Colonic mucosa (tissue), 4 donors: Measurements from ENCODE around the gene ETV3L. TPM values are rescaled to one million over a fixed set of nuclear protein-coding genes. Genes with fewer than 3 reads are reported as not detected.
"Not testable (repeated sequence)": the region's sequence is repeated elsewhere in the genome, so short reads cannot be mapped to it uniquely, and the experiment has no call there.

Experiments
- DNase-seq: peaks from one replicate; pipeline ENCODE4 v3.0.0-alpha.2; 2020
- H3K27ac ChIP-seq: fragments of 200-600 bp; one replicate; pipeline ENCODE4 v1.8.0; 2021
- H3K27me3 ChIP-seq: fragments of 200-600 bp; one replicate; pipeline ENCODE4 v1.8.0; 2021
- H3K36me3 ChIP-seq: fragments of 200-600 bp; one replicate; pipeline ENCODE4 v1.8.0; 2021
- H3K4me1 ChIP-seq: fragments of 200-600 bp; one replicate; pipeline ENCODE4 v1.8.0; 2021; ENCODE audit warnings: mild to moderate bottlenecking
- H3K4me3 ChIP-seq: fragments of 200-600 bp; one replicate; pipeline ENCODE4 v1.8.0; 2021
- H3K9ac ChIP-seq, 2 donors: one replicate each; pipeline ENCODE4 v1.7.0; 2013; ENCODE audit warnings: control low read depth in 2 of 2, low read depth in 2 of 2, low read length in 2 of 2
- H3K9me3 ChIP-seq: fragments of 200-600 bp; one replicate; pipeline ENCODE4 v1.8.0; 2021
- CTCF ChIP-seq: fragments of 200-600 bp; IDR thresholded peaks from one replicate; pipeline ENCODE4 v1.8.0; 2022; ENCODE audit warnings: antibody characterized with exemption, mild to moderate bottlenecking
- intact Hi-C: fragments of 100-400 bp; cut with DNase I; formaldehyde crosslinking; loops from one replicate; pipeline ENCODE4 v1.14.1; 2022
- total RNA-seq, 2 donors: library from RNA; stranded (reverse); fragmentation: NEBNext Ultra II Directional in 1 of 2; extraction: Animal tissue kit (Norgen Biotek cat#: 25700) in 1 of 2; gene quantifications; one replicate each; pipeline ENCODE4 v1.2.1, GENCODE V29; 2021
- donor health status: healthy.
- donor health status: DM: no; HTN: no; CAD: no.
- donor health status: DM: no; HTN: no; CAD: no.

The ETV3L gene
- total RNA-seq, 2 donors from 2014 or later = not detected

DNA sequence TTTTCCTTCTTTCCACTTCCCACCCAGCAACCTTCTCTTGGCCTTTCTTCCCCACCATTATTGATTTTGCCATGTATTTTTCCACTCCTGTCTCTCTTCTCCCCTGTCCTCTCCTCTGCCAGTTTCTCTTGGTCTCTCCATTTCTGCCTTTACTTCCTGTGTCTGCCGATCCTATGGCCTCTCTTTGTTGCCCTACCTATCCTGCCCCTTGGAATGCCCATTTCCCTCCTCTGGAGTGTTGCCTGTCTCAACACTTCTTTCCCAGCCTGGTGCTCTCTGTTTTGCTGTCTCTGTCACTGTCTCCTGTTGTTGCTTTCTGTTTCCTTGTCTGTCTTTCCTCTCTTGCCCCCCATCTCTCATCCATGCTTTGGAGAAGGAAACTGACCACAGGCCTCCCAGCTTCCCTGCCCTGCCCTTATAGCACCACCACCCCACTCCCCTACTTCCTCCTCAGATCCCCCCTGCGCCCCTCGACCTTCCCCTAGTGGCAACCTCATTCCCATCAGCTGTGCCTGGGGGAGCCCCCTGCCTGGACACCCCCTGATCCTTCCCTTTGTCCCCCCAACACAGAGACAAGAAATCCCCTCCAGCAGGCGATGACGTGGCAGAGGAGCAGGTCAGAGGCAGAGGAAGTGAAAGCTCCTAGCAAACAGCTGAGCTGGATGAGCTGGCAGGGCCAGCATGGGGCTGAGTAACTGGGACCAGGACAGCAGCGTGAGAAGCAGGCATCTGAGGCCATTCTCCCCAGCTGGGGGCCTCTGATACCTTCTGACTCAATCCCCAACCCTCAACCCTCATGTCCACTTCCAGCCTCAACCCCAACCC lies 6.6 kb upstream of the ETV3L start:
- TF ChIP-seq CTCF = no peak
- Histone ChIP-seq H3K36me3 (no peaks in the 10 kb centered on the region), H3K9ac (no peak overlapping the region), H3K4me1 (no peaks in the 10 kb centered on the region), H3K9me3 (no peaks in the 10 kb centered on the region), H3K4me3 (no peak overlapping the region), H3K27ac (no peak overlapping the region), H3K27me3 (peaks cover 5% of the 10 kb centered on the region)
- intact Hi-C loops = no loop called here
- DNase-seq = no peak

- no peaks in the 10 kb centered on the region for H3K36me3 ChIP-seq
- no peaks in the 10 kb centered on the region for H3K4me1 ChIP-seq
- no peak for TF ChIP-seq CTCF
- H3K27me3 ChIP-seq = peaks cover 5% of the 10 kb centered on the region
- H3K9ac ChIP-seq = no peak overlapping the region
- H3K27ac ChIP-seq = no peak overlapping the region
- intact Hi-C loops = no loop called here
- no peak for DNase-seq
- no peak overlapping the region for H3K4me3 ChIP-seq
- H3K9me3 ChIP-seq = no peaks in the 10 kb centered on the region
These were observed 5.8 kb upstream of the ETV3L start for GRCh38 chr1:157105298-157105987.

GRCh38 chr1:157104598-157105293 lies 5.1 kb upstream of the ETV3L start:
- no peak for DNase-seq
- Histone ChIP-seq H3K27me3 (peaks cover 5% of the 10 kb centered on the region), H3K36me3 (no peaks in the 10 kb centered on the region), H3K4me1 (no peaks in the 10 kb centered on the region), H3K9me3 (no peaks in the 10 kb centered on the region), H3K27ac (no peak overlapping the region), H3K4me3 (no peak overlapping the region), H3K9ac (no peak overlapping the region)
- intact Hi-C loops = no loop called here
- TF ChIP-seq CTCF = no peak

- Histone ChIP-seq H3K4me3 (no peak overlapping the region), H3K9ac (no peak overlapping the region), H3K27ac (no peak overlapping the region), H3K27me3 (peaks cover 5% of the 10 kb centered on the region), H3K4me1 (no peaks in the 10 kb centered on the region), H3K9me3 (no peaks in the 10 kb centered on the region), H3K36me3 (no peaks in the 10 kb centered on the region)
- no peak for DNase-seq
- no peak for TF ChIP-seq CTCF
- intact Hi-C loops = no loop called here
These were observed 3.7 kb upstream of the ETV3L start for GRCh38 chr1:157103268-157103667.

DNA sequence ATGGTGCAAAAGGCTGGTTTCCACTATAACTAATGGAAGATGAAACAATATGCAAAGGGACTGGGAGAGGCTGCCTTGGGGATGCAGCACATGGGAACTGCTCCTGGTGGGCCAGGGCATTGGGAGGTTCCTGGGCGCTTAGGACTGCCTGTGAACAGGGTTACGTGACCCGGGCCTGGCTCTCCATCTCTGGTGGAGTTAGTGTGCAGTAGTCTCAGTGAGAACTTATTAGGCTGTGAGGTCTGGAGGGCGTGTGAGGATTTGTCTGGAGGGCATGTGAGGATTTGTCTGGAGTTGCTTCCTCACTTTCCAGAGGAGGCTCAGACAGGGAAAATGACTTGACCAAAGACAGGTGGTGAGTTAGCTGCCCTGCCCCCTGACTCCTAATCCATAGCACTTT lies 1.5 kb upstream of the ETV3L start:
- intact Hi-C loops = no loop called here
- no peak for TF ChIP-seq CTCF
- Histone ChIP-seq H3K4me3 (no peak overlapping the region), H3K27me3 (no peaks in the 10 kb centered on the region), H3K36me3 (no peaks in the 10 kb centered on the region), H3K9ac (no peak overlapping the region), H3K9me3 (no peaks in the 10 kb centered on the region), H3K4me1 (no peaks in the 10 kb centered on the region), H3K27ac (no peak overlapping the region)
- no peak for DNase-seq

- intact Hi-C loops, H3K9me3 ChIP-seq, DNase-seq, H3K4me1 ChIP-seq, H3K36me3 ChIP-seq, H3K27ac ChIP-seq, H3K27me3 ChIP-seq, H3K4me3 ChIP-seq, H3K9ac ChIP-seq: not testable (repeated sequence)
These were observed 498 bp downstream of the ETV3L start for GRCh38 chr1:157098987-157099632.
